Measurements from ENCODE around the gene NEK8.

GRCh38 chr17:28724500-28725165, 4.0 kb upstream of the NEK8 start:
- TF ChIP-seq, protein P1, sequence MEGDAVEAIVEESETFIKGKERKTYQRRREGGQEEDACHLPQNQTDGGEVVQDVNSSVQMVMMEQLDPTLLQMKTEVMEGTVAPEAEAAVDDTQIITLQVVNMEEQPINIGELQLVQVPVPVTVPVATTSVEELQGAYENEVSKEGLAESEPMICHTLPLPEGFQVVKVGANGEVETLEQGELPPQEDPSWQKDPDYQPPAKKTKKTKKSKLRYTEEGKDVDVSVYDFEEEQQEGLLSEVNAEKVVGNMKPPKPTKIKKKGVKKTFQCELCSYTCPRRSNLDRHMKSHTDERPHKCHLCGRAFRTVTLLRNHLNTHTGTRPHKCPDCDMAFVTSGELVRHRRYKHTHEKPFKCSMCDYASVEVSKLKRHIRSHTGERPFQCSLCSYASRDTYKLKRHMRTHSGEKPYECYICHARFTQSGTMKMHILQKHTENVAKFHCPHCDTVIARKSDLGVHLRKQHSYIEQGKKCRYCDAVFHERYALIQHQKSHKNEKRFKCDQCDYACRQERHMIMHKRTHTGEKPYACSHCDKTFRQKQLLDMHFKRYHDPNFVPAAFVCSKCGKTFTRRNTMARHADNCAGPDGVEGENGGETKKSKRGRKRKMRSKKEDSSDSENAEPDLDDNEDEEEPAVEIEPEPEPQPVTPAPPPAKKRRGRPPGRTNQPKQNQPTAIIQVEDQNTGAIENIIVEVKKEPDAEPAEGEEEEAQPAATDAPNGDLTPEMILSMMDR (IDR thresholded peaks at IDR 0.05; ENCODE audit: control extremely low read depth in 1 of 3, insufficient read depth in 1 of 3, low read depth in 1 of 3, low read length in 3 of 3), result no peak
- TF ChIP-seq, protein P2, sequence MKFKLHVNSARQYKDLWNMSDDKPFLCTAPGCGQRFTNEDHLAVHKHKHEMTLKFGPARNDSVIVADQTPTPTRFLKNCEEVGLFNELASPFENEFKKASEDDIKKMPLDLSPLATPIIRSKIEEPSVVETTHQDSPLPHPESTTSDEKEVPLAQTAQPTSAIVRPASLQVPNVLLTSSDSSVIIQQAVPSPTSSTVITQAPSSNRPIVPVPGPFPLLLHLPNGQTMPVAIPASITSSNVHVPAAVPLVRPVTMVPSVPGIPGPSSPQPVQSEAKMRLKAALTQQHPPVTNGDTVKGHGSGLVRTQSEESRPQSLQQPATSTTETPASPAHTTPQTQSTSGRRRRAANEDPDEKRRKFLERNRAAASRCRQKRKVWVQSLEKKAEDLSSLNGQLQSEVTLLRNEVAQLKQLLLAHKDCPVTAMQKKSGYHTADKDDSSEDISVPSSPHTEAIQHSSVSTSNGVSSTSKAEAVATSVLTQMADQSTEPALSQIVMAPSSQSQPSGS (IDR thresholded peaks at IDR 0.05; ENCODE audit: low read length), result no peak
- TF ChIP-seq EP300 (IDR thresholded peaks at IDR 0.05; ENCODE audit: borderline replicate concordance in 1 of 2, low read depth in 2 of 2, low read length in 2 of 2), result no peak
- TF ChIP-seq POLR2A (IDR thresholded peaks at IDR 0.05; ENCODE audit: control extremely low read depth in 1 of 2, low read depth in 2 of 2, low read length in 2 of 2), result peak; percentile 50 to 84; a peak in 2 of 3 replicates
- TF ChIP-seq POLR2AphosphoS5 (IDR thresholded peaks at IDR 0.05; ENCODE audit: low read depth, low read length), result peak; percentile 38; the same call in 1 of the 2 replicates
- no peak for TF ChIP-seq RAD21 (IDR thresholded peaks at IDR 0.05 in 1 of 2, conservative IDR thresholded peaks at IDR 0.05 in 1 of 2; ENCODE audit: low read depth in 2 of 2, low read length in 2 of 2)
- TF ChIP-seq ATF3 (IDR thresholded peaks at IDR 0.05; ENCODE audit: insufficient read depth, low read depth, low read length), result no peak
